Activated CD8-positive, alpha-beta T cell treated with anti-CD3 and anti-CD28 coated beads for 36 hours (primary cell): ENCODE data around the gene AJAP1. TPM values are rescaled to one million over a fixed set of nuclear protein-coding genes. Genes with fewer than 3 reads are reported as not detected.

ENCODE experiments used
- ATAC-seq: fragments of 200-7000 bp; cut with Tn5 transposase; one replicate; pipeline ENCODE4 v1.10.0; 2021; ENCODE audit warnings: mild to moderate bottlenecking, moderate library complexity
- CTCF ChIA-PET: fragments of 350-600 bp; sonication (Branson Sonifier 250); formaldehyde crosslinking; loops from one replicate; lab custom pipeline; 2021; ENCODE audit warnings: antibody characterized with exemption; lab: Charles Lee
- POLR2A ChIA-PET: fragments of 350-600 bp; sonication (Branson Sonifier 250); formaldehyde crosslinking; loops from one replicate; lab custom pipeline; 2021; ENCODE audit warnings: antibody characterized with exemption; lab: Charles Lee
- DNase-seq: peaks from one replicate; pipeline ENCODE4 v3.0.0-alpha.2; 2020
- H3K27ac Mint-ChIP-seq: one replicate; pipeline ENCODE4 v1.8.0; 2021; ENCODE audit warnings: mild to moderate bottlenecking, mixed read lengths
- H3K27me3 Mint-ChIP-seq: one replicate; pipeline ENCODE4 v1.8.0; 2021; ENCODE audit warnings: mixed read lengths
- H3K36me3 Mint-ChIP-seq: one replicate; pipeline ENCODE4 v1.8.0; 2021; ENCODE audit warnings: low read depth, mixed read lengths
- H3K4me1 Mint-ChIP-seq: one replicate; pipeline ENCODE4 v1.8.0; 2021; ENCODE audit warnings: low read depth, mixed read lengths
- H3K4me3 Mint-ChIP-seq: one replicate; pipeline ENCODE4 v1.8.0; 2021; ENCODE audit warnings: mild to moderate bottlenecking, moderate library complexity, mixed read lengths
- H3K9me3 Mint-ChIP-seq: one replicate; pipeline ENCODE4 v1.8.0; 2021; ENCODE audit warnings: mixed read lengths
- intact Hi-C: fragments of 100-400 bp; cut with micrococcal nuclease; formaldehyde crosslinking; loops from one replicate; pipeline ENCODE4 v1.10.0; 2022
- total RNA-seq, 2 experiments: library from RNA; stranded (reverse); gene quantifications; one replicate each; pipeline ENCODE4 v1.2.3, GENCODE V29; 2021
- TF ChIP-seq, protein P1 (sequence below): fragments of 200-600 bp; IDR thresholded peaks from one replicate; pipeline ENCODE4 v1.8.0; 2022; ENCODE audit warnings: antibody characterized with exemption, mild to moderate bottlenecking

AJAP1 gene
- total RNA-seq, 2 experiments from 2014 or later: 0.65 to 0.78 TPM

GRCh38 chr1:4769516-4770280, 115.3 kb downstream of the AJAP1 start:
- no peaks in the 10 kb centered on the region for H3K36me3 Mint-ChIP-seq
- H3K9me3 Mint-ChIP-seq: no peaks in the 10 kb centered on the region
- CTCF ChIA-PET: no interaction called here
- ATAC-seq: no peak
- no peaks in the 10 kb centered on the region for H3K4me1 Mint-ChIP-seq
- TF ChIP-seq, protein P1, sequence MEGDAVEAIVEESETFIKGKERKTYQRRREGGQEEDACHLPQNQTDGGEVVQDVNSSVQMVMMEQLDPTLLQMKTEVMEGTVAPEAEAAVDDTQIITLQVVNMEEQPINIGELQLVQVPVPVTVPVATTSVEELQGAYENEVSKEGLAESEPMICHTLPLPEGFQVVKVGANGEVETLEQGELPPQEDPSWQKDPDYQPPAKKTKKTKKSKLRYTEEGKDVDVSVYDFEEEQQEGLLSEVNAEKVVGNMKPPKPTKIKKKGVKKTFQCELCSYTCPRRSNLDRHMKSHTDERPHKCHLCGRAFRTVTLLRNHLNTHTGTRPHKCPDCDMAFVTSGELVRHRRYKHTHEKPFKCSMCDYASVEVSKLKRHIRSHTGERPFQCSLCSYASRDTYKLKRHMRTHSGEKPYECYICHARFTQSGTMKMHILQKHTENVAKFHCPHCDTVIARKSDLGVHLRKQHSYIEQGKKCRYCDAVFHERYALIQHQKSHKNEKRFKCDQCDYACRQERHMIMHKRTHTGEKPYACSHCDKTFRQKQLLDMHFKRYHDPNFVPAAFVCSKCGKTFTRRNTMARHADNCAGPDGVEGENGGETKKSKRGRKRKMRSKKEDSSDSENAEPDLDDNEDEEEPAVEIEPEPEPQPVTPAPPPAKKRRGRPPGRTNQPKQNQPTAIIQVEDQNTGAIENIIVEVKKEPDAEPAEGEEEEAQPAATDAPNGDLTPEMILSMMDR: no peak
- no peak overlapping the region for H3K27ac Mint-ChIP-seq
- no peak overlapping the region for H3K4me3 Mint-ChIP-seq
- POLR2A ChIA-PET: no interaction called here
- no peak for DNase-seq
- intact Hi-C loops: no loop called here
- H3K27me3 Mint-ChIP-seq: no peaks in the 10 kb centered on the region

GRCh38 chr1:4770713-4771112, 116.3 kb downstream of the AJAP1 start:
- no peak for DNase-seq
- no peak overlapping the region for H3K4me3 Mint-ChIP-seq
- H3K36me3 Mint-ChIP-seq: no peaks in the 10 kb centered on the region
- POLR2A ChIA-PET: no interaction called here
- intact Hi-C loops: no loop called here
- H3K9me3 Mint-ChIP-seq: no peaks in the 10 kb centered on the region
- H3K4me1 Mint-ChIP-seq: no peaks in the 10 kb centered on the region
- TF ChIP-seq, protein P1: no peak
- no peak for ATAC-seq
- no peak overlapping the region for H3K27ac Mint-ChIP-seq
- CTCF ChIA-PET: no interaction called here
- H3K27me3 Mint-ChIP-seq: no peaks in the 10 kb centered on the region

GRCh38 chr1:4771267-4771666, 116.9 kb downstream of the AJAP1 start:
- Mint-ChIP-seq H3K4me1 (no peaks in the 10 kb centered on the region), H3K27me3 (no peaks in the 10 kb centered on the region), H3K36me3 (no peaks in the 10 kb centered on the region), H3K4me3 (no peak overlapping the region), H3K9me3 (no peaks in the 10 kb centered on the region), H3K27ac (no peak overlapping the region)
- ChIA-PET POLR2A (no interaction called here), CTCF (no interaction called here)
- TF ChIP-seq, protein P1: no peak
- intact Hi-C loops: no loop called here
- no peak for DNase-seq
- no peak for ATAC-seq

DNA sequence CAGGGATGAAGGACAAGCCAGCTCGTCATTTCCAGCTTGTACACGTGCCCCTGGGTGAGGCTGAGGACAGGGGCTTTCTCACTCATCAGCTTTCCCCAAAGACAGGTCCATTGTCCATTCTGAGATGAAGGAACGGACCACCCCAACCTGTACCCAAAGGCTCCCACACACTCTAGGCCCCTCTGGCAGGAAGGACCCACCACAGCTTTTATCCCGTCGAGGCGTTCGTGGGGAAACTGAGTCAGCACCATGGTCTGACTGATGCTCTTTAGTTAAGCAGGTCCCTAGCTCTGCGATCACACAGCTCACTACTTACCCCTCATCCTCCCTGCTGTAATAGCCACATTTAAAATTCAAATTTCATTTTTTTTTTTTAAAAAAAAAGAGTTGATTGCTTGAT, 117.3 kb downstream of the AJAP1 start:
- no peaks in the 10 kb centered on the region for H3K4me1 Mint-ChIP-seq
- no peaks in the 10 kb centered on the region for H3K27me3 Mint-ChIP-seq
- DNase-seq: no peak
- CTCF ChIA-PET: interaction anchor here (0.6 kb wide), 1 partner anchor 978 kb away, joined by 3 read pairs; no protein-coding TSS in a partner anchor
- TF ChIP-seq, protein P1: no peak
- H3K36me3 Mint-ChIP-seq: no peaks in the 10 kb centered on the region
- no peaks in the 10 kb centered on the region for H3K9me3 Mint-ChIP-seq
- H3K4me3 Mint-ChIP-seq: no peak overlapping the region
- no peak for ATAC-seq
- intact Hi-C loops: no loop called here
- POLR2A ChIA-PET: no interaction called here
- H3K27ac Mint-ChIP-seq: no peak overlapping the region

DNA sequence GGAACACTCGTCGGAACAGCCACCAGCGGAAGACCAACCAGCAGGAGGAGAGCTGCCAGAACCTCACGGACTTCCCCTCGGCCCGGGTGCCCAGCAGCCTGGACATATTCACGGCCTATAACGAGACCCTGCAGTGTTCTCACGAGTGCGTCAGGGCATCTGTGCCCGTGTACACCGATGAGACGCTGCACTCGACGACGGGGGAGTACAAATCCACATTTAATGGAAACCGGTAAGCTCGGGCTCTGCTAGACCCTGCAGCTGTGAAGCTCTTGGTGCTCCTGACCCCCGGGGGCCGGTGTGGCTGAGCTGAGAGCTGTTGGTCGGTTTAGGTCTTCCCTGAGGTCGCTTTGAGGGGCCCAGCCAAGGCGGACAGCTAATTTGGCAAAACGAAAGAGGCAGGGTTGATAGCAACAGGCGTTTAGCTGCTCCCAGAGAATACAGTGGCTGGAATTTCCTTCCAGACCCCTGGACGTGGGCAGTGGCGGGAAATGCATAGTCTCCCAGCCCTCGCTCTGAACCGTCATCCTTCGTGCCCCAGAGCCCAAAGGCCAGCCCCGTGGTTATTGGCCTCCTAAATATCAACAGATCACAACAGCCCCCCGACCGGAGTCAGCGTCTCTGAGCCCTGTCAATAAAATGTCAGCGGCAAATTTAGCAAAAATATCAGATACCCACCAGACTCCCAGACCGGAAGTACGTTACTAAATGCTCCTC, 118.0 kb downstream of the AJAP1 start:
- TF ChIP-seq, protein P1: no peak
- ChIA-PET POLR2A (interaction anchor here (0.6 kb wide), 1 partner anchor 45 kb away, joined by 3 read pairs; no protein-coding TSS in a partner anchor), CTCF (interaction anchor here (0.6 kb wide), 1 partner anchor 978 kb away, joined by 3 read pairs; no protein-coding TSS in a partner anchor)
- Mint-ChIP-seq H3K9me3 (no peaks in the 10 kb centered on the region), H3K4me3 (no peak overlapping the region), H3K4me1 (no peaks in the 10 kb centered on the region), H3K36me3 (no peaks in the 10 kb centered on the region), H3K27ac (no peak overlapping the region), H3K27me3 (no peaks in the 10 kb centered on the region)
- DNase-seq (no peak), ATAC-seq (no peak)
- intact Hi-C loops: no loop called here
